SK-N-SH (cell line): Measurements from ENCODE around the gene CCDC149. TPM values are rescaled to one million over a fixed set of nuclear protein-coding genes. Genes with fewer than 3 reads are reported as not detected.

Experiments used
- CTCF ChIA-PET: fragments of 300-600, 350-600 bp; formaldehyde crosslinking; extraction: SDS; loops from one replicate; lab custom pipeline; 2021; lab: Yijun Ruan, JAX
- POLR2A ChIA-PET: fragments of 350-600 bp; sonication (Branson Sonifier 250); formaldehyde crosslinking; extraction: SDS; loops from one replicate; lab custom pipeline; 2020; ENCODE audit warnings: antibody characterized with exemption, inconsistent platforms; lab: Yijun Ruan, JAX
- DNase-seq: peaks from one replicate; pipeline ENCODE4 v3.0.0; 2012
- H2AFZ ChIP-seq: fragments of 200-600 bp; sonication (generic); 2 replicates; pipeline ENCODE4 v1.8.1; 2016; ENCODE audit warnings: antibody characterized with exemption, mild to moderate bottlenecking, low read depth
- H3F3A ChIP-seq: fragments of 200-600 bp; sonication (generic); replicated peaks from 2 replicates; pipeline ENCODE3; 2016; ENCODE audit warnings: antibody characterized with exemption, mild to moderate bottlenecking; ENCODE audit not compliant: insufficient read depth
- H3K27ac ChIP-seq, 2 experiments: fragments of 200-500 bp in 1 of 2; fragments of 200-600 bp in 1 of 2; sonication (Bioruptor generic) in 1 of 2; sonication (generic), shearing (Covaris generic) in 1 of 2; 2 replicates each; pipeline versions ENCODE4 v1.5.1 to v1.6.1; 2014 to 2016; ENCODE audit warnings: low read depth in 2 of 2, inconsistent platforms in 1 of 2, low read length in 1 of 2, mild to moderate bottlenecking in 1 of 2, mixed read lengths in 1 of 2
- H3K27me3 ChIP-seq: fragments of 200-600 bp; sonication (generic), shearing (Covaris generic); 2 replicates; pipeline ENCODE4 v1.6.1; 2016; ENCODE audit warnings: mixed run types; ENCODE audit not compliant: insufficient read depth
- H3K36me3 ChIP-seq, 2 experiments: fragments of 200-500 bp in 1 of 2; fragments of 200-600 bp in 1 of 2; sonication (Bioruptor generic) in 1 of 2; sonication (generic) in 1 of 2; replicated peaks in 1 of 2; 2 replicates each; pipeline versions ENCODE3 to v1.5.1; 2014 to 2016; ENCODE audit warnings: low read length in 1 of 2, mild to moderate bottlenecking in 1 of 2; ENCODE audit not compliant: insufficient read depth in 2 of 2, control insufficient read depth in 1 of 2
- H3K4me1 ChIP-seq, 2 experiments: fragments of 200-500 bp in 1 of 2; fragments of 200-600 bp in 1 of 2; sonication (Bioruptor generic) in 1 of 2; sonication (generic), shearing (Covaris generic) in 1 of 2; 2 replicates each; pipeline versions ENCODE4 v1.5.1 to v1.6.1; 2014 to 2016; ENCODE audit warnings: low read depth in 1 of 2, low read length in 1 of 2, mixed run types in 1 of 2; ENCODE audit not compliant: insufficient read depth in 2 of 2, control insufficient read depth in 1 of 2
- H3K4me2 ChIP-seq: fragments of 200-600 bp; sonication (generic), shearing (Covaris generic); 2 replicates; pipeline ENCODE4 v1.6.1; 2017; ENCODE audit warnings: mixed run types
- H3K4me3 ChIP-seq, 2 experiments: fragments of 200-500 bp in 1 of 2; fragments of 200-600 bp in 1 of 2; sonication (Bioruptor generic) in 1 of 2; sonication (generic), shearing (Covaris generic) in 1 of 2; 2 replicates each; pipeline versions ENCODE4 v1.5.1 to v1.8.1; 2014 to 2016; ENCODE audit warnings: low read depth in 2 of 2, inconsistent platforms in 1 of 2, low read length in 1 of 2, mild to moderate bottlenecking in 1 of 2, mixed read lengths in 1 of 2, moderate library complexity in 1 of 2
- H3K79me2 ChIP-seq: fragments of 200-600 bp; sonication (generic); 2 replicates; pipeline ENCODE4 v1.8.1; 2017; ENCODE audit warnings: mild to moderate bottlenecking; ENCODE audit not compliant: insufficient read depth
- H3K9ac ChIP-seq: fragments of 200-600 bp; sonication (generic); 2 replicates; pipeline ENCODE4 v1.6.1; 2017; ENCODE audit warnings: mixed run types
- H3K9me2 ChIP-seq: fragments of 200-600 bp; sonication (generic); 2 replicates; pipeline ENCODE4 v1.6.1; 2017; ENCODE audit warnings: mixed run types
- H3K9me3 ChIP-seq: fragments of 200-600 bp; sonication (generic); 2 replicates; pipeline ENCODE4 v1.6.1; 2017; ENCODE audit warnings: mixed run types, mild to moderate bottlenecking, moderate library complexity
- H4K20me1 ChIP-seq: fragments of 200-600 bp; sonication (generic); 2 replicates; pipeline ENCODE4 v1.6.1; 2017; ENCODE audit warnings: mild to moderate bottlenecking, mixed run types; ENCODE audit not compliant: insufficient read depth
- CHD2 ChIP-seq: fragments of 150-350 bp; IDR thresholded peaks from 2 replicates; pipeline ENCODE4 v1.6.1; 2018; ENCODE audit warnings: low read length; ENCODE audit not compliant: partially characterized antibody
- EP300 ChIP-seq, 2 experiments: IDR thresholded peaks; 2 replicates each; pipeline versions ENCODE4 v1.4.0 to v1.6.1; 2012; ENCODE audit warnings: borderline replicate concordance in 1 of 2, low read depth in 1 of 2, low read length in 1 of 2
- EZH2phosphoT487 ChIP-seq: fragments of 200-600 bp; sonication (generic); IDR thresholded peaks from 2 replicates; pipeline ENCODE4 v1.6.1; 2017; ENCODE audit warnings: low read depth, mixed run types, mild to moderate bottlenecking, antibody characterized with exemption, moderate library complexity, borderline replicate concordance
- GABPA ChIP-seq: IDR thresholded peaks from 2 replicates; pipeline ENCODE4 v1.4.0; 2012; ENCODE audit warnings: low read depth, mild to moderate bottlenecking
- JUND ChIP-seq: IDR thresholded peaks from 2 replicates; pipeline ENCODE4 v1.4.0; 2012
- MAX ChIP-seq: IDR thresholded peaks from 2 replicates; pipeline ENCODE4 v1.4.0; 2012; ENCODE audit warnings: low read depth
- MXI1 ChIP-seq: IDR thresholded peaks from 2 replicates; pipeline ENCODE4 v1.6.1; 2012; ENCODE audit warnings: mild to moderate bottlenecking, low read depth, low read length, improper control_type of control experiment
- NFIC ChIP-seq: IDR thresholded peaks from 2 replicates; pipeline ENCODE4 v1.4.0; 2012; ENCODE audit warnings: borderline replicate concordance
- NRF1 ChIP-seq: IDR thresholded peaks from 2 replicates; pipeline ENCODE4 v1.6.1; 2012; ENCODE audit warnings: low read depth, mild to moderate bottlenecking, low read length
- PBX3 ChIP-seq: IDR thresholded peaks from 2 replicates; pipeline ENCODE4; 2012
- RAD21 ChIP-seq: IDR thresholded peaks from 2 replicates; pipeline ENCODE4 v1.6.1; 2012; ENCODE audit warnings: mild to moderate bottlenecking, low read length
- RXRA ChIP-seq: IDR thresholded peaks from 2 replicates; pipeline ENCODE4 v1.4.0; 2012; ENCODE audit warnings: low read depth, mild to moderate bottlenecking, borderline replicate concordance
- SIN3A ChIP-seq: IDR thresholded peaks from 2 replicates; pipeline ENCODE4 v1.6.1; 2012; ENCODE audit warnings: low read depth, mild to moderate bottlenecking, low read length, moderate library complexity, borderline replicate concordance
- SMC3 ChIP-seq: IDR thresholded peaks from 2 replicates; pipeline ENCODE4 v1.6.1; 2012; ENCODE audit warnings: low read depth, low read length, improper control_type of control experiment
- USF1 ChIP-seq: IDR thresholded peaks from 2 replicates; pipeline ENCODE4 v1.4.0; 2012; ENCODE audit warnings: low read depth, borderline replicate concordance
- USF2 ChIP-seq: fragments of 150-350 bp; IDR thresholded peaks from 2 replicates; pipeline ENCODE4 v1.6.1; 2017; ENCODE audit warnings: antibody characterized with exemption, low read length, low read depth, borderline replicate concordance
- ZBTB33 ChIP-seq: IDR thresholded peaks from 2 replicates; pipeline ENCODE4 v1.4.0; 2012; ENCODE audit warnings: low read depth, borderline replicate concordance
- WGBS: methylation state at CpG from one replicate; pipeline ENCODE4 v1.1.6; 2017; ENCODE audit warnings: low lambda C conversion rate; 5-methylcytosine and 5-hydroxymethylcytosine counted together
- polyA plus RNA-seq, 3 experiments: library from polyadenylated mRNA; depleted of rRNA; stranded (reverse); fragments of >200 nt; gene quantifications; 2 replicates each; pipeline ENCODE4 v1.2.3, GENCODE V29; 2012

The CCDC149 gene
- polyA plus RNA-seq, 1 of the 3 experiments (the other 2 are of a cell fraction): 5.5 TPM

GRCh38 chr4:24867251-24867650, 45.6 kb downstream of the CCDC149 start:
- WGBS: 94% methylated on average over 1 of the region's 1 CpG
- no peak overlapping the region for H3K4me2 ChIP-seq
- POLR2A ChIA-PET: no interaction called here
- TF ChIP-seq JUND (no peak), MAX (no peak), NRF1 (no peak), EP300 (IDR thresholded peaks at IDR 0.05; ENCODE audit: borderline replicate concordance in 1 of 2, low read depth in 1 of 2, low read length in 1 of 2) (no peak), SMC3 (no peak), USF2 (no peak), SIN3A (no peak), RXRA (no peak), RAD21 (no peak), EZH2phosphoT487 (no peak), ZBTB33 (no peak), GABPA (no peak), PBX3 (no peak), MXI1 (no peak), CHD2 (no peak), USF1 (no peak), NFIC (no peak)
- TF ChIP-seq, all 33 proteins: peak for 0
- Histone ChIP-seq H3K4me1 (no peaks in the 10 kb centered on the region), H3K9ac (no peak overlapping the region), H3K27me3 (no peaks in the 10 kb centered on the region), H2AFZ (no peak overlapping the region), H3K9me2 (no peaks in the 10 kb centered on the region), H3K9me3 (peaks cover 15% of the 10 kb centered on the region; the same call in 1 of the 2 replicates), H3K4me3 (no peak overlapping the region), H3K79me2 (no peaks in the 10 kb centered on the region), H3K27ac (no peak overlapping the region), H3F3A (no peaks in the 10 kb centered on the region), H3K36me3 (peaks cover 0 to 15% of the 10 kb centered on the region in 2 experiments), H4K20me1 (no peaks in the 10 kb centered on the region)
- no peak for DNase-seq
- CTCF ChIA-PET: no interaction called here
